HEK293 (cell line): ENCODE results near the gene ICOS.

ENCODE experiments used
- CTCF ChIA-PET: fragments of 350-600 bp; formaldehyde crosslinking; extraction: SDS; loops from one replicate; lab custom pipeline; 2021; ENCODE audit warnings: antibody characterized with exemption; lab: Yijun Ruan, JAX
- POLR2A ChIA-PET: fragments of 300-600 bp; formaldehyde crosslinking; extraction: SDS; loops from one replicate; lab custom pipeline; 2020; ENCODE audit warnings: antibody characterized with exemption, inconsistent platforms; lab: Yijun Ruan, JAX
- H3K27ac ChIP-seq: fragments of 200-500 bp; sonication (Bioruptor generic); 2 replicates; pipeline ENCODE4 v1.5.1; 2014; ENCODE audit warnings: low read depth, low read length, control low read depth, inconsistent platforms; ENCODE audit errors: extremely low read depth
- H3K36me3 ChIP-seq, 2 experiments: fragments of 200-500 bp in 1 of 2; sonication (Bioruptor generic) in 1 of 2; 1 replicate in 1 of 2; 2 replicates in 1 of 2; pipeline ENCODE4 v1.5.1; 2014 to 2017; ENCODE audit warnings: inconsistent platforms in 2 of 2, low read length in 2 of 2; ENCODE audit not compliant: control insufficient read depth in 2 of 2, insufficient read depth in 1 of 2
- H3K4me1 ChIP-seq: fragments of 200-500 bp; sonication (Bioruptor generic); 2 replicates; pipeline ENCODE4 v1.5.1; 2014; ENCODE audit warnings: mild to moderate bottlenecking, low read length, inconsistent platforms; ENCODE audit not compliant: control insufficient read depth, insufficient read depth
- H3K4me3 ChIP-seq: 2 replicates; pipeline ENCODE4 v1.5.1; 2011; ENCODE audit warnings: low read depth, mild to moderate bottlenecking, control low read depth, low read length, moderate library complexity
- H3K9me3 ChIP-seq: fragments of 200-500 bp; sonication (Bioruptor generic); 2 replicates; pipeline ENCODE4 v1.5.1; 2014; ENCODE audit warnings: low read depth, low read length, inconsistent platforms; ENCODE audit not compliant: control insufficient read depth, insufficient read depth
- OSR2 ChIP-seq: fragments of 450-650 bp; formaldehyde crosslinking; IDR thresholded peaks from 2 replicates; pipeline ENCODE4 v1.5.1; 2016; ENCODE audit warnings: missing biosample characterization, missing genetic modification characterization
- OVOL3 ChIP-seq: fragments of 450-650 bp; formaldehyde crosslinking; IDR thresholded peaks from 2 replicates; pipeline ENCODE4 v1.5.1; 2016; ENCODE audit warnings: missing biosample characterization, missing genetic modification characterization
- RBAK ChIP-seq: fragments of 450-650 bp; formaldehyde crosslinking; IDR thresholded peaks from 2 replicates; pipeline ENCODE4 v1.5.1; 2016; ENCODE audit warnings: missing biosample characterization, missing genetic modification characterization
- SCRT2 ChIP-seq: fragments of 450-650 bp; formaldehyde crosslinking; IDR thresholded peaks from 2 replicates; pipeline ENCODE4 v1.5.1; 2016; ENCODE audit warnings: missing biosample characterization, missing genetic modification characterization
- TRIM28 ChIP-seq: IDR thresholded peaks from 2 replicates; pipeline ENCODE4 v1.6.1; 2011; ENCODE audit warnings: low read length, control low read depth, borderline replicate concordance
- ZFP37 ChIP-seq: fragments of 450-650 bp; formaldehyde crosslinking; IDR thresholded peaks from 2 replicates; pipeline ENCODE4 v1.5.1; 2016; ENCODE audit warnings: missing biosample characterization, missing genetic modification characterization
- ZIC2 ChIP-seq: fragments of 450-650 bp; formaldehyde crosslinking; IDR thresholded peaks from 2 replicates; pipeline ENCODE4 v1.5.1; 2016; ENCODE audit warnings: missing biosample characterization, missing genetic modification characterization
- ZNF202 ChIP-seq: fragments of 450-650 bp; formaldehyde crosslinking; IDR thresholded peaks from 2 replicates; pipeline ENCODE4 v1.5.1; 2016; ENCODE audit warnings: missing biosample characterization, missing genetic modification characterization, borderline replicate concordance
- ZNF266 ChIP-seq: fragments of 450-650 bp; formaldehyde crosslinking; IDR thresholded peaks from 2 replicates; pipeline ENCODE4 v1.5.1; 2016; ENCODE audit warnings: missing biosample characterization, missing genetic modification characterization, low read depth
- ZNF394 ChIP-seq: fragments of 450-650 bp; formaldehyde crosslinking; IDR thresholded peaks from 2 replicates; pipeline ENCODE4 v1.5.1; 2016; ENCODE audit warnings: missing biosample characterization, missing genetic modification characterization, mild to moderate bottlenecking, moderate library complexity, borderline replicate concordance
- ZNF548 ChIP-seq: fragments of 450-650 bp; formaldehyde crosslinking; IDR thresholded peaks from 2 replicates; pipeline ENCODE4 v1.5.1; 2016; ENCODE audit warnings: missing biosample characterization, missing genetic modification characterization
- ZNF660 ChIP-seq: fragments of 450-650 bp; IDR thresholded peaks from 2 replicates; pipeline ENCODE4 v1.5.1; 2018; ENCODE audit warnings: missing biosample characterization, mild to moderate bottlenecking, missing genetic modification characterization
- TF ChIP-seq, protein P1 (sequence below): fragments of 450-650 bp; formaldehyde crosslinking; IDR thresholded peaks from 2 replicates; pipeline ENCODE4; 2016; ENCODE audit warnings: missing biosample characterization, missing genetic modification characterization
- TF ChIP-seq, protein P2 (sequence below): fragments of 450-650 bp; formaldehyde crosslinking; IDR thresholded peaks from 2 replicates; pipeline ENCODE4 v1.5.1; 2016; ENCODE audit warnings: missing biosample characterization, missing genetic modification characterization, borderline replicate concordance
- TF ChIP-seq, protein P3 (sequence below): fragments of 450-650 bp; formaldehyde crosslinking; IDR thresholded peaks from 2 replicates; pipeline ENCODE4 v1.5.1; 2016; ENCODE audit warnings: missing biosample characterization, missing genetic modification characterization
- TF ChIP-seq, protein P4 (sequence below): fragments of 450-650 bp; formaldehyde crosslinking; IDR thresholded peaks from 2 replicates; pipeline ENCODE4 v1.5.1; 2016; ENCODE audit warnings: missing biosample characterization, missing genetic modification characterization

The ICOS gene

DNA sequence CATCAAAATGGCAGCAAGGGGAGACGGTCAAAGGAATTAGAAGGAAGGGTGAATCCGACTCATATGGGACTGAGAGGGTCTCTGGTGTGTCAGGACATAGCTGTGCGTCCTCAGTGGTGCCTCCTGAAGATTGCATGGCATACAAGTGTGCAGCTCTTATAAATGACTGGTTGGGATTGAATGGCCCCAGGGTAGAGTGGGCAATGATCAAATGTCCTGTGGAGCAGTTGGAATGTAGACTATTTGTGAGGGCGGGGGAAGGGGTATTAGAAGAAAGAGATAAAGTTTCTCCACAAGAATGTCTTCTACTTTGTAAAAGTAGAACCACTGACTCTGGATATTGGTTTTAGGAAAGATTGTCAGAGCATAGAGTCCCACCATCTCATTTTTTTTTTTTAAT is 44.4 kb upstream of the ICOS start:
- H3K36me3 ChIP-seq = no peaks in the 10 kb centered on the region
- TF ChIP-seq OSR2 (tag by site-specific recombination) = no peak
- no peak for TF ChIP-seq ZNF548 (tag by site-specific recombination)
- POLR2A ChIA-PET = no interaction called here
- H3K4me3 ChIP-seq = no peak overlapping the region
- H3K27ac ChIP-seq = no peak overlapping the region
- H3K9me3 ChIP-seq = no peaks in the 10 kb centered on the region
- CTCF ChIA-PET = no interaction called here
- H3K4me1 ChIP-seq = no peaks in the 10 kb centered on the region

DNA sequence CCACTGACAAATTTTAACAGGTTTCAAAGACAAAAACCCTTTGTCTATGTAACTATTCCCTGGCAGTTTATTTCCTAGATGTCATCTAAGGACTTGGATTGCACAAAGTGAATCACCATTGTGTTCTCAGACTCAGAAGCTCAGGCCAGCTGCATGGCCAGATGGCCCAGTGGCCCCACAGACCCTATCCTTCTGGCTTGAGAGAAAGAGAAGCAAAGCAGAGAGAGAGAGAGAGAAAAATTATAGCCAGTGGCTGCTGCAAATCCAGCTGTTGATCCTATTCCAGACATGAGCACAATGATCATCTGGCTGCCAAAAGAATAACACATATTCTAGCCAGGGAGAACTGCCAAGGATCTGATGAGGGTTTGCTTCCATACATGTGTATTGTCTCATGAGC is 43.2 kb upstream of the ICOS start:
- Histone ChIP-seq H3K27ac (no peak overlapping the region), H3K4me1 (no peaks in the 10 kb centered on the region), H3K9me3 (no peaks in the 10 kb centered on the region), H3K36me3 (no peaks in the 10 kb centered on the region), H3K4me3 (no peak overlapping the region)
- ChIA-PET POLR2A (no interaction called here), CTCF (interaction anchor here (0.6 kb wide), 1 partner anchor 16 kb away, joined by 3 read pairs; no protein-coding TSS in a partner anchor)
- TF ChIP-seq, protein P1, sequence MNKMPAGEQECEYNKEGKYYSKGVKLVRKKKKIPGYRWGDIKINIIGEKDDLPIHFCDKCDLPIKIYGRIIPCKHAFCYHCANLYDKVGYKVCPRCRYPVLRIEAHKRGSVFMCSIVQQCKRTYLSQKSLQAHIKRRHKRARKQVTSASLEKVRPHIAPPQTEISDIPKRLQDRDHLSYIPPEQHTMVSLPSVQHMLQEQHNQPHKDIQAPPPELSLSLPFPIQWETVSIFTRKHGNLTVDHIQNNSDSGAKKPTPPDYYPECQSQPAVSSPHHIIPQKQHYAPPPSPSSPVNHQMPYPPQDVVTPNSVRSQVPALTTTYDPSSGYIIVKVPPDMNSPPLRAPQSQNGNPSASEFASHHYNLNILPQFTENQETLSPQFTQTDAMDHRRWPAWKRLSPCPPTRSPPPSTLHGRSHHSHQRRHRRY = no peak
- TF ChIP-seq TRIM28 (no peak), ZNF394 (tag by site-specific recombination) (no peak), ZNF266 (tag by site-specific recombination) (no peak), OVOL3 (no peak), ZNF660 (tag by site-specific recombination) (no peak), ZIC2 (tag by site-specific recombination) (no peak), RBAK (tag by site-specific recombination) (no peak), ZNF202 (tag by site-specific recombination) (no peak), ZFP37 (no peak), SCRT2 (no peak)
- TF ChIP-seq, protein P2, sequence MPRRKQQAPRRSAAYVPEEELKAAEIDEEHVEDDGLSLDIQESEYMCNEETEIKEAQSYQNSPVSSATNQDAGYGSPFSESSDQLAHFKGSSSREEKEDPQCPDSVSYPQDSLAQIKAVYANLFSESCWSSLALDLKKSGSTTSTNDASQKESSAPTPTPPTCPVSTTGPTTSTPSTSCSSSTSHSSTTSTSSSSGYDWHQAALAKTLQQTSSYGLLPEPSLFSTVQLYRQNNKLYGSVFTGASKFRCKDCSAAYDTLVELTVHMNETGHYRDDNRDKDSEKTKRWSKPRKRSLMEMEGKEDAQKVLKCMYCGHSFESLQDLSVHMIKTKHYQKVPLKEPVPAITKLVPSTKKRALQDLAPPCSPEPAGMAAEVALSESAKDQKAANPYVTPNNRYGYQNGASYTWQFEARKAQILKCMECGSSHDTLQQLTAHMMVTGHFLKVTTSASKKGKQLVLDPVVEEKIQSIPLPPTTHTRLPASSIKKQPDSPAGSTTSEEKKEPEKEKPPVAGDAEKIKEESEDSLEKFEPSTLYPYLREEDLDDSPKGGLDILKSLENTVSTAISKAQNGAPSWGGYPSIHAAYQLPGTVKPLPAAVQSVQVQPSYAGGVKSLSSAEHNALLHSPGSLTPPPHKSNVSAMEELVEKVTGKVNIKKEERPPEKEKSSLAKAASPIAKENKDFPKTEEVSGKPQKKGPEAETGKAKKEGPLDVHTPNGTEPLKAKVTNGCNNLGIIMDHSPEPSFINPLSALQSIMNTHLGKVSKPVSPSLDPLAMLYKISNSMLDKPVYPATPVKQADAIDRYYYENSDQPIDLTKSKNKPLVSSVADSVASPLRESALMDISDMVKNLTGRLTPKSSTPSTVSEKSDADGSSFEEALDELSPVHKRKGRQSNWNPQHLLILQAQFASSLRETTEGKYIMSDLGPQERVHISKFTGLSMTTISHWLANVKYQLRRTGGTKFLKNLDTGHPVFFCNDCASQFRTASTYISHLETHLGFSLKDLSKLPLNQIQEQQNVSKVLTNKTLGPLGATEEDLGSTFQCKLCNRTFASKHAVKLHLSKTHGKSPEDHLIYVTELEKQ (tag by site-specific recombination) = no peak
- TF ChIP-seq, protein P3, sequence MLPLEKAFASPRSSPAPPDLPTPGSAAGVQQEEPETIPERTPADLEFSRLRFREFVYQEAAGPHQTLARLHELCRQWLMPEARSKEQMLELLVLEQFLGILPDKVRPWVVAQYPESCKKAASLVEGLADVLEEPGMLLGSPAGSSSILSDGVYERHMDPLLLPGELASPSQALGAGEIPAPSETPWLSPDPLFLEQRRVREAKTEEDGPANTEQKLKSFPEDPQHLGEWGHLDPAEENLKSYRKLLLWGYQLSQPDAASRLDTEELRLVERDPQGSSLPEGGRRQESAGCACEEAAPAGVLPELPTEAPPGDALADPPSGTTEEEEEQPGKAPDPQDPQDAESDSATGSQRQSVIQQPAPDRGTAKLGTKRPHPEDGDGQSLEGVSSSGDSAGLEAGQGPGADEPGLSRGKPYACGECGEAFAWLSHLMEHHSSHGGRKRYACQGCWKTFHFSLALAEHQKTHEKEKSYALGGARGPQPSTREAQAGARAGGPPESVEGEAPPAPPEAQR (tag by site-specific recombination) = no peak
- TF ChIP-seq, protein P4, sequence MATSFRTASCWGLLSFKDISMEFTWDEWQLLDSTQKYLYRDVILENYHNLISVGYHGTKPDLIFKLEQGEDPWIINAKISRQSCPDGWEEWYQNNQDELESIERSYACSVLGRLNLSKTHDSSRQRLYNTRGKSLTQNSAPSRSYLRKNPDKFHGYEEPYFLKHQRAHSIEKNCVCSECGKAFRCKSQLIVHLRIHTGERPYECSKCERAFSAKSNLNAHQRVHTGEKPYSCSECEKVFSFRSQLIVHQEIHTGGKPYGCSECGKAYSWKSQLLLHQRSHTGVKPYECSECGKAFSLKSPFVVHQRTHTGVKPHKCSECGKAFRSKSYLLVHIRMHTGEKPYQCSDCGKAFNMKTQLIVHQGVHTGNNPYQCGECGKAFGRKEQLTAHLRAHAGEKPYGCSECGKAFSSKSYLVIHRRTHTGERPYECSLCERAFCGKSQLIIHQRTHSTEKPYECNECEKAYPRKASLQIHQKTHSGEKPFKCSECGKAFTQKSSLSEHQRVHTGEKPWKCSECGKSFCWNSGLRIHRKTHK = no peak
